AG04449 (cell line): ENCODE results near the gene ASPHD1.
"Not testable (repeated sequence)": the region's sequence is repeated elsewhere in the genome, so short reads cannot be mapped to it uniquely, and the experiment has no call there.

Source experiments
- CTCF ChIA-PET: fragments of 350-600 bp; formaldehyde crosslinking; extraction: SDS; loops from one replicate; lab custom pipeline; 2021; ENCODE audit warnings: antibody characterized with exemption; lab: Yijun Ruan, JAX
- POLR2A ChIA-PET: fragments of 400-600, 350-600 bp; formaldehyde crosslinking; extraction: SDS; loops from one replicate; lab custom pipeline; 2020; ENCODE audit warnings: antibody characterized with exemption, inconsistent platforms; lab: Yijun Ruan, JAX
- DNase-seq: peaks from one replicate; pipeline ENCODE4 v3.0.0-alpha.2; 2010; ENCODE audit warnings: low read depth, low spot score
- H3K4me3 ChIP-seq: 2 replicates; pipeline ENCODE4 v1.5.1; 2011; ENCODE audit warnings: low read depth, mild to moderate bottlenecking, control low read depth, low read length
- TF ChIP-seq, protein P1 (sequence below): IDR thresholded peaks from one replicate; pipeline ENCODE4 v1.5.1; 2011; ENCODE audit warnings: mild to moderate bottlenecking, moderate library complexity, low read length, control low read depth, inconsistent platforms; ENCODE audit not compliant: insufficient read depth; ENCODE audit errors: missing control alignments

Gene ASPHD1

DNA sequence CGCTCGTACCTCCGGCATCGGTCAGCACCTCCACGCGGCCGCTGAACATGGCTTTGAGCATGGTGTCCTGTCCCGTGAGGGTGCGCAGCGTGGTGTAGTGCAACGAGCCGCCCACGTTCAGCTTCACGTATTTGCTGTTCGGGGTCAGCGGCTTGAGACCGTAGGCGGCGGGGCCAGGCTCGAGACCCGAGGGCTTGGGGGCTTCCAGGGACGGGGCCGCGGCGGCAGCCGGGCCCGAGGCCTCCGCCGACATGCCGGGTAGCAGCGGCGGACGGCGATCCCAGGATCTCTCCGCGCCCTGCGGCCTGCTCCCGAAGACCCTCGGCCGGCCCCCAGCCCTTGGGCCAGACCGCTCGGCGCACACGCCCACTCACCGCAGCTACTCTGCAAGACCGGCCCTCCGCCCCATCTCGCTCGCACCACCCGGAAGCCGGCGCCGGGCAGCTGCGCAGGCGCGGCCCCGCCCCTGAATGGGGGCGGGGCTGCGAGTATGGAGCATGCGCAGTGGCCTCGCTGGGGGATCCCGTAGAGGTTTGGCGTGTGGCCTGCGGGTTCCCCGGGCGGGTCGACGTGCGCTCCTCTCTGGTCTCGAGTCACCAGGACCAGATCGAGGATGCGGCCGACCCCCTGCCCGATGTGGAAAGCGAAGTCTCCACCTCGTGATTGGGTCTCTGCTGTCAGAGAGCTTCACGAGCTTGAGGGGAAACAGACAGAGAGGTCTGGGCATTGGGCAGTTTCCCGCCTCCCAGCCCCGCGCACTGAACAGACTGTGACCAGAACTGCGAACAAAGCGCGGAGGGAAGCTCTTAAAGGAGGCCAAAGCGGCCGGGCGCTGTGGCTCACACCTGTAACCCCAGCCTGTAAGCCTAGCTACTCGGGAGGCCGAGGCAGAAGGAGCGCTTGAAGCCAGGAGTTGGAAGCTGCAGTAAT, 25.8 kb downstream of the ASPHD1 start, which contains the start of gene KCTD13:
Gene KCTD13 (minus strand): TSS at position 446 of the 930 bp plus-strand sequence. CDS start 193 bp downstream, at position 253.
- DNase-seq, result no peak
- POLR2A ChIA-PET, result interaction anchor here (0.6 to 2.4 kb wide), 7 partner anchors 15 to 733 kb away, joined by 3 to 15 read pairs (median 9); partner anchors contain the start of genes ASPHD1, SEZ6L2, TAOK2 and TMEM219
- CTCF ChIA-PET, result interaction anchor here (1.1 to 2.2 kb wide), 11 partner anchors 8 to 226 kb away, joined by 3 to 10 read pairs (median 4); partner anchors contain the start of genes TAOK2 and TMEM219
- H3K4me3 ChIP-seq, result peak within 1 kb of the TSS; percentile 95
- TF ChIP-seq, protein P1, sequence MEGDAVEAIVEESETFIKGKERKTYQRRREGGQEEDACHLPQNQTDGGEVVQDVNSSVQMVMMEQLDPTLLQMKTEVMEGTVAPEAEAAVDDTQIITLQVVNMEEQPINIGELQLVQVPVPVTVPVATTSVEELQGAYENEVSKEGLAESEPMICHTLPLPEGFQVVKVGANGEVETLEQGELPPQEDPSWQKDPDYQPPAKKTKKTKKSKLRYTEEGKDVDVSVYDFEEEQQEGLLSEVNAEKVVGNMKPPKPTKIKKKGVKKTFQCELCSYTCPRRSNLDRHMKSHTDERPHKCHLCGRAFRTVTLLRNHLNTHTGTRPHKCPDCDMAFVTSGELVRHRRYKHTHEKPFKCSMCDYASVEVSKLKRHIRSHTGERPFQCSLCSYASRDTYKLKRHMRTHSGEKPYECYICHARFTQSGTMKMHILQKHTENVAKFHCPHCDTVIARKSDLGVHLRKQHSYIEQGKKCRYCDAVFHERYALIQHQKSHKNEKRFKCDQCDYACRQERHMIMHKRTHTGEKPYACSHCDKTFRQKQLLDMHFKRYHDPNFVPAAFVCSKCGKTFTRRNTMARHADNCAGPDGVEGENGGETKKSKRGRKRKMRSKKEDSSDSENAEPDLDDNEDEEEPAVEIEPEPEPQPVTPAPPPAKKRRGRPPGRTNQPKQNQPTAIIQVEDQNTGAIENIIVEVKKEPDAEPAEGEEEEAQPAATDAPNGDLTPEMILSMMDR, result no peak

DNA sequence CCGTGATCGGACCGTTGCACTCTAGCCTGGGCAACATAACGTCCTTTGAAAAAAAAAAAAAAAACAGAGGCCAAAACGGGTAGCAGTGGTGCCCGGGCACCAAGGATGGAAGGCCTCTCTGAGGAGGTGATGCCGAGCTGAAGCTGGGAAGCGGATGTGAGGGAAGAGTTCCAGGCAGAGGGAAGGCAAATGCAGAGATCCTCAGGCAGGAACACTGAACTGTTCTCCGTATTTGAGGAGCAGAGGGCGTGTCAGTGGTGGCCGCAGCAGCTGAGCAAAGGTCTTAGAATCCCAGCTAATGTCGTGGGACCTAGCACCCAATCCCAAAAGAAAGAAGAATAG, 26.4 kb downstream of the ASPHD1 start:
- ChIA-PET POLR2A (interaction anchor here (0.6 to 2.4 kb wide), 7 partner anchors 15 to 732 kb away, joined by 3 to 15 read pairs (median 9); partner anchors contain the start of genes ASPHD1, SEZ6L2, TAOK2 and TMEM219), CTCF (interaction anchor here (1.1 to 2.2 kb wide), 9 partner anchors 8 to 95 kb away, joined by 3 to 10 read pairs (median 4); partner anchors contain the start of gene TAOK2)
- TF ChIP-seq, protein P1, result no peak
- DNase-seq, result no peak
- peak overlapping the region; percentile 95 for H3K4me3 ChIP-seq

DNA sequence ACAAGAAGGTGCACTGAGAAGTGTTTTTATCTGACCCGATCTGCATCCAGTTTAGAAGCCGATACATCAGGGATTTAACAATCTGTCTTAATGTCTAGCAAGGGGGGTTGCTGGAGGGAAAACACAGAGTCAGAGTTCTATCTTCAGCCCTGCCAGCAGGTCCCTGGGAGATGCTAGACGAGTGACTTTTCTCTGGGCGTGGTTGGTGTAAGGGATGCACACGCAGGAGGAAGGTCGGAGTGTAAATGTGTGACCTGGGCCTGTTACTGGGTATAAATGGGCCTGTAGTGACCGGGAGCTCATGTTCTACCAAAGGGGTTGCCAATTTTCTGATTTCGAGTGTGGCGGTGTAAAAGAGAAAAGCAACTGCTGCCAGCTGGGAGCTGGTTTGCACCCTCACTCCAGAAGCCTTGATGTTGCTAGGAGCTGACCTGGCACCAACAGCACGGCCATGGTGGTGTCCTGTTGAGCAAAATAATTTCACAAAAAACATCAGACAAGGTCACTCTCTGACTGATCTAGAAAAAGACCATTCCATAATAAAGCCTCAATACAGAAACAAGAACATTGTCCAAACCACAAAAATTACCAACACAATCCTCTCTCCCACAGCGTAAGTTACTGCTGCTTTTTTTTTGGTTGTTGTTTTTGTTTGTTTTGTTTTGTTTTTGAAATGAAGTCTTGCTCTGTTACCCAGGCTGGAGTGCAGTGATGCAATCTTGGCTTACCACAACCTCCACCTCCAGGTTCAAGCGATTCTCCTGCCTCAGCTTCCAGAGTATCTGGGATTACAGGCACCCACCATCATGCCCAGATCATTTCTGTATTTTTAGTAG, 27.0 kb downstream of the ASPHD1 start:
- CTCF ChIA-PET, result interaction anchor here (1.1 to 2.2 kb wide), 8 partner anchors 7 to 94 kb away, joined by 3 to 7 read pairs (median 4); partner anchors contain the start of gene TAOK2
- TF ChIP-seq, protein P1, result no peak
- peak overlapping the region; percentile 95 for H3K4me3 ChIP-seq
- POLR2A ChIA-PET, result interaction anchor here (1.0 to 2.3 kb wide), 5 partner anchors 16 to 77 kb away, joined by 3 to 11 read pairs (median 9); partner anchors contain the start of genes TAOK2 and TMEM219
- no peak for DNase-seq

DNA sequence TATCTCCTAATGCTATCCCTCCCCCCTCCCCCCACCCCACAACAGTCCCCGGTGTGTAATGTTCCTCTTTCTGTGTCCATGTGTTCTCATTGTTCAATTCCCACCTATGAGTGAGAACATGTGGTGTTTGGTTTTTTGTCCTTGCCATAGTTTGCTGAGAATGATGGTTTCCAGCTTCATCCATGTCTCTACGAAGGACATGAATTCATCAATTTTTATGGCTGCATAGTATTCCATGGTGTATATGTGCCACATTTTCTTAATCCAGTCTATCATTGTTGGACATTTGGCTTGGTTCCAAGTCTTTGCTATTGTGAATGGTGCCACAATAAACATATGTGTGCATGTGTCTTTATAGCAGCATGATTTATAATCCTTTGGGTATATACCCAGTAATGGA, 31.5 kb downstream of the ASPHD1 start:
- POLR2A ChIA-PET, DNase-seq, H3K4me3 ChIP-seq: not testable (repeated sequence)
- CTCF ChIA-PET, result interaction anchor here (4.3 kb wide), 1 partner anchor 11 kb away, joined by 15 read pairs; no protein-coding TSS in a partner anchor

DNA sequence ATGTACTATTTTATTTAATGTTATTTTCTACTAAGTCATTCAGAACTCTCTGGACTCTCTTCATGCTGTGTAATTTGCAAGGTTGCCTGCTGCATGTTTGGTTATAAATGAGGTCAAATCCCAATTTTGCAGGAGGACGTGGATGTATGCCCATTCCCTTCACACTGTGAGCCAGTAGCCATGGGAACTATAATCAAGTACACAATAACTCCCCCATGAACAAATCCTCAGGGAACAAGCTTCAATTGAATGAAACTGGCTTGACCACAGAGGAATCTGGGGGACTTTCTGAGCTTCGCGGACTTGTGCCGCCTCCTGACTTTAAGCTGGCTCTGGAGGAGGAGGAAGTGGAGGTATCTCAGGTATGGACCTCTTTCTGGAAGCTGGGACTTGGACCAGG, 40.4 kb downstream of the ASPHD1 start:
- H3K4me3 ChIP-seq, result no peak overlapping the region
- ChIA-PET CTCF (no interaction called here), POLR2A (no interaction called here)
- no peak for DNase-seq
- TF ChIP-seq, protein P1, result no peak
